ENCODE measurements around the gene PLCB4. TPM values are rescaled to one million over a fixed set of nuclear protein-coding genes. Genes with fewer than 3 reads are reported as not detected.

Gene PLCB4
- total and polyA plus RNA-seq, 4 experiments from 2014 or later = not detected

GRCh38 chr20:9412309-9412708 is 343.4 kb downstream of the PLCB4 start:
- Histone ChIP-seq H3K4me1 (ENCODE audit: insufficient read depth, low read length) (no peaks in the 10 kb centered on the region), H3K4me3 (ENCODE audit: low read length in 2 of 2) (no peak overlapping the region), H3K27me3 (ENCODE audit: insufficient read depth, low read length) (no peaks in the 10 kb centered on the region), H3K9me3 (ENCODE audit: control insufficient read depth in 1 of 2, low read length in 2 of 2) (no peaks in the 10 kb centered on the region), H3K36me3 (ENCODE audit: insufficient read depth, low read length) (no peaks in the 10 kb centered on the region), H3K27ac (ENCODE audit: low read depth, low read length) (no peak overlapping the region)
- CTCF ChIA-PET (ENCODE audit: partially characterized antibody) = no interaction called here
- Mint-ChIP-seq H3K27ac (no peak overlapping the region), H3K27me3 (no peaks in the 10 kb centered on the region), H3K4me3 (no peak overlapping the region), H3K9me3 (no peaks in the 10 kb centered on the region), H3K4me1 (no peaks in the 10 kb centered on the region), H3K36me3 (no peaks in the 10 kb centered on the region)
- POLR2A ChIA-PET (ENCODE audit: partially characterized antibody) = no interaction called here
- intact Hi-C loops (cut with micrococcal nuclease) = no loop called here
- no peak for DNase-seq

- Mint-ChIP-seq H3K36me3 (no peaks in the 10 kb centered on the region), H3K27ac (no peak overlapping the region), H3K9me3 (peaks cover 0 to 4% (median 0%) of the 10 kb centered on the region in 8 donors), H3K4me3 (no peak overlapping the region), H3K4me1 (no peaks in the 10 kb centered on the region), H3K27me3 (no peaks in the 10 kb centered on the region)
- H3K27ac ChIP-seq (ENCODE audit: low read depth, low read length) = no peak overlapping the region
- H3K27me3 ChIP-seq (ENCODE audit: insufficient read depth, low read length) = no peaks in the 10 kb centered on the region
- ChIA-PET POLR2A (ENCODE audit: partially characterized antibody) (no interaction called here), CTCF (ENCODE audit: partially characterized antibody) (no interaction called here)
- no peak overlapping the region for H3K4me3 ChIP-seq (ENCODE audit: low read length in 2 of 2)
- no peaks in the 10 kb centered on the region for H3K4me1 ChIP-seq (ENCODE audit: insufficient read depth, low read length)
- no peak for DNase-seq
- intact Hi-C loops (cut with micrococcal nuclease) = no loop called here
- H3K9me3 ChIP-seq (ENCODE audit: control insufficient read depth in 1 of 2, low read length in 2 of 2) = no peaks in the 10 kb centered on the region
- no peaks in the 10 kb centered on the region for H3K36me3 ChIP-seq (ENCODE audit: insufficient read depth, low read length)
Measured at GRCh38 chr20:9413001-9413400, 344.1 kb downstream of the PLCB4 start.

- no peaks in the 10 kb centered on the region for H3K36me3 ChIP-seq (ENCODE audit: insufficient read depth, low read length)
- no peak overlapping the region for H3K27ac ChIP-seq (ENCODE audit: low read depth, low read length)
- no peaks in the 10 kb centered on the region for H3K9me3 ChIP-seq (ENCODE audit: control insufficient read depth in 1 of 2, low read length in 2 of 2)
- no peaks in the 10 kb centered on the region for H3K36me3 Mint-ChIP-seq
- no peaks in the 10 kb centered on the region for H3K4me1 Mint-ChIP-seq
- intact Hi-C loops (cut with micrococcal nuclease) = no loop called here
- no peaks in the 10 kb centered on the region for H3K4me1 ChIP-seq (ENCODE audit: insufficient read depth, low read length)
- H3K27ac Mint-ChIP-seq = no peak overlapping the region
- H3K27me3 Mint-ChIP-seq = no peaks in the 10 kb centered on the region
- peaks cover 0 to 4% (median 0%) of the 10 kb centered on the region in 8 donors for H3K9me3 Mint-ChIP-seq
- H3K27me3 ChIP-seq (ENCODE audit: insufficient read depth, low read length) = no peaks in the 10 kb centered on the region
- H3K4me3 Mint-ChIP-seq = no peak overlapping the region
- no peak overlapping the region for H3K4me3 ChIP-seq (ENCODE audit: low read length in 2 of 2)
- DNase-seq = no peak
- ChIA-PET CTCF (ENCODE audit: partially characterized antibody) (no interaction called here), POLR2A (ENCODE audit: partially characterized antibody) (no interaction called here)
Measured at GRCh38 chr20:9415426-9415825, 346.5 kb downstream of the PLCB4 start.

- Histone ChIP-seq H3K4me1 (ENCODE audit: insufficient read depth, low read length) (no peaks in the 10 kb centered on the region), H3K27ac (ENCODE audit: low read depth, low read length) (no peak overlapping the region), H3K4me3 (ENCODE audit: low read length in 2 of 2) (no peak overlapping the region), H3K9me3 (ENCODE audit: control insufficient read depth in 1 of 2, low read length in 2 of 2) (no peaks in the 10 kb centered on the region), H3K36me3 (ENCODE audit: insufficient read depth, low read length) (no peaks in the 10 kb centered on the region), H3K27me3 (ENCODE audit: insufficient read depth, low read length) (no peaks in the 10 kb centered on the region)
- Mint-ChIP-seq H3K27ac (no peak overlapping the region), H3K36me3 (no peaks in the 10 kb centered on the region), H3K9me3 (peaks cover 0 to 4% (median 0%) of the 10 kb centered on the region in 8 donors), H3K4me3 (no peak overlapping the region), H3K4me1 (no peaks in the 10 kb centered on the region), H3K27me3 (no peaks in the 10 kb centered on the region)
- intact Hi-C loops (cut with micrococcal nuclease) = no loop called here
- POLR2A ChIA-PET (ENCODE audit: partially characterized antibody) = no interaction called here
- no peak for DNase-seq
- CTCF ChIA-PET (ENCODE audit: partially characterized antibody) = no interaction called here
Measured at GRCh38 chr20:9416421-9416820, 347.5 kb downstream of the PLCB4 start.

- H3K27ac Mint-ChIP-seq = no peak overlapping the region
- no peaks in the 10 kb centered on the region for H3K4me1 ChIP-seq (ENCODE audit: insufficient read depth, low read length)
- no peak overlapping the region for H3K4me3 Mint-ChIP-seq
- CTCF ChIA-PET (ENCODE audit: partially characterized antibody) = interaction anchor here (3.9 kb wide), 1 partner anchor 10 kb away, joined by 26 read pairs; no protein-coding TSS in a partner anchor
- no peak for DNase-seq
- H3K27ac ChIP-seq (ENCODE audit: low read depth, low read length) = no peak overlapping the region
- intact Hi-C loops (cut with micrococcal nuclease) = no loop called here
- H3K9me3 Mint-ChIP-seq = peaks cover 0 to 4% (median 0%) of the 10 kb centered on the region in 8 donors
- no peaks in the 10 kb centered on the region for H3K36me3 ChIP-seq (ENCODE audit: insufficient read depth, low read length)
- POLR2A ChIA-PET (ENCODE audit: partially characterized antibody) = no interaction called here
- no peaks in the 10 kb centered on the region for H3K36me3 Mint-ChIP-seq
- H3K27me3 Mint-ChIP-seq = no peaks in the 10 kb centered on the region
- H3K4me1 Mint-ChIP-seq = no peaks in the 10 kb centered on the region
- H3K4me3 ChIP-seq (ENCODE audit: low read length in 2 of 2) = no peak overlapping the region
- H3K27me3 ChIP-seq (ENCODE audit: insufficient read depth, low read length) = no peaks in the 10 kb centered on the region
- no peaks in the 10 kb centered on the region for H3K9me3 ChIP-seq (ENCODE audit: control insufficient read depth in 1 of 2, low read length in 2 of 2)
Measured at GRCh38 chr20:9417665-9418064, 348.8 kb downstream of the PLCB4 start.

GRCh38 chr20:9422321-9423057 is 353.6 kb downstream of the PLCB4 start:
- Histone ChIP-seq H3K4me1 (ENCODE audit: insufficient read depth, low read length) (no peaks in the 10 kb centered on the region), H3K36me3 (ENCODE audit: insufficient read depth, low read length) (no peaks in the 10 kb centered on the region), H3K9me3 (ENCODE audit: control insufficient read depth in 1 of 2, low read length in 2 of 2) (no peaks in the 10 kb centered on the region), H3K4me3 (ENCODE audit: low read length in 2 of 2) (no peak overlapping the region), H3K27ac (ENCODE audit: low read depth, low read length) (no peak overlapping the region), H3K27me3 (ENCODE audit: insufficient read depth, low read length) (no peaks in the 10 kb centered on the region)
- ChIA-PET CTCF (ENCODE audit: partially characterized antibody) (interaction anchor here (0.6 to 1.5 kb wide), 2 partner anchors 12 to 14 kb away, joined by 3 to 5 read pairs; no protein-coding TSS in a partner anchor), POLR2A (ENCODE audit: partially characterized antibody) (no interaction called here)
- no peaks in the 10 kb centered on the region for H3K36me3 Mint-ChIP-seq
- peaks cover 0 to 4% (median 0%) of the 10 kb centered on the region in 8 donors for H3K9me3 Mint-ChIP-seq
- H3K4me3 Mint-ChIP-seq = no peak overlapping the region
- H3K4me1 Mint-ChIP-seq = no peaks in the 10 kb centered on the region
- intact Hi-C loops (cut with micrococcal nuclease) = no loop called here
- no peaks in the 10 kb centered on the region for H3K27me3 Mint-ChIP-seq
- H3K27ac Mint-ChIP-seq = no peak overlapping the region
- DNase-seq = no peak

- Mint-ChIP-seq H3K27me3 (no peaks in the 10 kb centered on the region), H3K9me3 (peaks cover 0 to 3% (median 0%) of the 10 kb centered on the region in 8 donors), H3K36me3 (no peaks in the 10 kb centered on the region), H3K4me1 (no peaks in the 10 kb centered on the region), H3K4me3 (no peak overlapping the region), H3K27ac (no peak overlapping the region)
- ChIA-PET CTCF (ENCODE audit: partially characterized antibody) (no interaction called here), POLR2A (ENCODE audit: partially characterized antibody) (no interaction called here)
- H3K9me3 ChIP-seq (ENCODE audit: control insufficient read depth in 1 of 2, low read length in 2 of 2) = no peaks in the 10 kb centered on the region
- H3K36me3 ChIP-seq (ENCODE audit: insufficient read depth, low read length) = no peaks in the 10 kb centered on the region
- H3K27me3 ChIP-seq (ENCODE audit: insufficient read depth, low read length) = no peaks in the 10 kb centered on the region
- intact Hi-C loops (cut with micrococcal nuclease) = no loop called here
- DNase-seq = no peak
- H3K27ac ChIP-seq (ENCODE audit: low read depth, low read length) = no peak overlapping the region
- H3K4me1 ChIP-seq (ENCODE audit: insufficient read depth, low read length) = no peaks in the 10 kb centered on the region
- H3K4me3 ChIP-seq (ENCODE audit: low read length in 2 of 2) = no peak overlapping the region
Measured at GRCh38 chr20:9424551-9424950, 355.7 kb downstream of the PLCB4 start.
